ENCODE measurements around the gene NRARP.

Gene NRARP

DNA sequence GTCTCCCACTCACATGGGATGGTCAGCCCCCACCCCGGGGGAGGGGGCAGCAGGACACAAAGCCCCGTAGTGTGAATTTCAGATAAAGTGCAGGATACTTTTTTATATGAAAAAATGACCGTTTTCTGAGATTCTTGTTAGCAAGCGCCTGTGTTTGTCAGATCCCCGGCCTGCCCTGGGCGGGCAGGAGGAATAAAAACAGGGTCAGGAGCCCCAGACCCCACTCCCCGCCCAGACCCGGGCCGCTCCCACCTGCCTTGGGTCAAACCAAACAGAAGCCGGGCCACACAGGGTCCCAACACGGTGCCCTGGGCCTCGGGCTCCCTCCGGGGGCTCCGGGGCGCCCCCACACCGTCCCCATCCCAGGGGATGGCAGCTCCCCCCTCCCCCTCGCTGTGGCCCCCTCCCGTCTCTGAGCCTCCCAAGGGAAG is 13.5 kb upstream of the NRARP start:
- peak; percentile 21 for DNase-seq (ENCODE audit: insufficient read length, low spot score)
- TF ChIP-seq, protein P1, sequence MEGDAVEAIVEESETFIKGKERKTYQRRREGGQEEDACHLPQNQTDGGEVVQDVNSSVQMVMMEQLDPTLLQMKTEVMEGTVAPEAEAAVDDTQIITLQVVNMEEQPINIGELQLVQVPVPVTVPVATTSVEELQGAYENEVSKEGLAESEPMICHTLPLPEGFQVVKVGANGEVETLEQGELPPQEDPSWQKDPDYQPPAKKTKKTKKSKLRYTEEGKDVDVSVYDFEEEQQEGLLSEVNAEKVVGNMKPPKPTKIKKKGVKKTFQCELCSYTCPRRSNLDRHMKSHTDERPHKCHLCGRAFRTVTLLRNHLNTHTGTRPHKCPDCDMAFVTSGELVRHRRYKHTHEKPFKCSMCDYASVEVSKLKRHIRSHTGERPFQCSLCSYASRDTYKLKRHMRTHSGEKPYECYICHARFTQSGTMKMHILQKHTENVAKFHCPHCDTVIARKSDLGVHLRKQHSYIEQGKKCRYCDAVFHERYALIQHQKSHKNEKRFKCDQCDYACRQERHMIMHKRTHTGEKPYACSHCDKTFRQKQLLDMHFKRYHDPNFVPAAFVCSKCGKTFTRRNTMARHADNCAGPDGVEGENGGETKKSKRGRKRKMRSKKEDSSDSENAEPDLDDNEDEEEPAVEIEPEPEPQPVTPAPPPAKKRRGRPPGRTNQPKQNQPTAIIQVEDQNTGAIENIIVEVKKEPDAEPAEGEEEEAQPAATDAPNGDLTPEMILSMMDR (IDR thresholded peaks at IDR 0.05; ENCODE audit: insufficient read depth, missing control alignments), result no peak
- no peak for FAIRE-seq

DNA sequence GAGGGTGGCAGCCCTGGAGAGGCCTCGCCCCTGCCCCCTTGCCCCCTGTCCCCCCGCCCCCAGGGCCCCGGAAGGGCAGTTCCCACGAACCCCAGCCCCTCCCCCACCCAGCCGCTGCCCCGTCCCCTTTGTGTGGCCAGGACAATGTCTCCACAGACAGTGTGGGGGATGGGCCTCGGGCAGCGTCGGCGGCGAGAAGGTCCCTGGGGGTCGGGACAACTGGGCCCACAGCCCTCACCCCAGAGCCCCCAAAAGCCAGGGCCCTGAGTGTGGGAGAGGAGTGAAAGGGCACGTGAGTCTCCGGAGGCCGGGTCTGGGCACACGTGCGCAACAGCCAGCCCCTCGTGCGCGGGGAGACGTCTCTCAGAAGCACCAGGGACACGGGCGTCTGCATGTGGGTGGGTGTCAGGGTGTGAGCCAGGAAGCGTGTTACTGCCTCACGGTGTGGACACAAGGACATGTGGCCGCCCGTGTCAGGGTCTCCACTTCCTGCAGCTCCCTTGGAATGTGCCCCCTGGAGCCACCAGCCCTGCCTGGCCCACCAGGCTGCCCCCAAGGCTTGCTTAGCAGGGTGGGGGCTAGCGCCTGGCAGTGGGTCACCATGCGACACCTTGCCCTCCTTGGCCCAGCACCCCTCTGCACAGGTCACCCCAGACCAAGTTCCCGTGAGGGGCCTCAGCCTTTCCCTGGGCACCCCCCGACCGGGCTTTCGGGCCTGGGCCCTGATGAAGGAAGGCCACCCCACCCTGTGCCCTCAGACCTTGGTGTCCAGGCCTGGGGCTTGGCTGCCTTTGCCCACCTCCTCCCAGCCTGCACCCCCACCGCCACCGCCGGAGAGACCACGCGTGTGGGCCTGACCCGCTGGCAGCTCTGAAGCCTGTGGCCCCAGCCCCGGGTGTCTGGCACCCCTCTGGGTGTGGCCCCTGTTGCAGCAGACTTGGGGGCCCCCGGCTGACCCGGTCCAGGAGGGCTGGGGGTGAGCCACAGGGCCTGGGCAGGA is 12.8 kb upstream of the NRARP start:
- peak; percentile 20 for DNase-seq (ENCODE audit: insufficient read length, low spot score)
- TF ChIP-seq, protein P1 (IDR thresholded peaks at IDR 0.05; ENCODE audit: insufficient read depth, missing control alignments), result no peak
- no peak for FAIRE-seq

DNA sequence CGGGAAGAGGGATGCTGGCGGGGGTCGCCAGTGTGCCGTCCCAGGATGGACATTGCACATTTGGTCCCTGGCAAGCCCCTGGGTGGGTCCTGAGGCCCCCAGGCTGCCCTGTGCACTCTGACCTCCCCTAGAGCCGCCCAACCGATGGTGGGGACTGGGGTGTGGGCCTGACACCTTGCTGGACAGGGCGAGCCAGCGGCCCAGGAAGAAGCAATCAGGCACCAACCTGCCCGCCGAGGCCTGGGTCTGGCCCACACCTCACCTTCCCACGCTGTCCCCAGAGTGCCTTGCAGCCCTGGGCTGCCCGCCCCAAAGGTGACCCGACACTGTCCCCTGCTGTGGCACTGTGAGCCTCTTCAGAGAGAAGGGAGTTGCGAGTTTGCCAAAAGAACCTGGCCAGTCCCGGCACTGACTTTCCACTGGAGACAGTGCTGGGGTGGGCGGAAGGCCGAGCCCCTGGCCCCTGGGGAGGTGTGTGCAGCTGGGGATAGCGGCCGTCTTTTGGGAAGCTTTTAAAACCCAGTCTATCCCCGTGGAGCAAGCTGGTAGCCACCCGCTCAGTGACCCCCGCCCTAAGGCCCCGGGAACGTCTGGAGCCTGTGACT is 12.0 kb upstream of the NRARP start:
- no peak for FAIRE-seq
- TF ChIP-seq, protein P1 (IDR thresholded peaks at IDR 0.05; ENCODE audit: insufficient read depth, missing control alignments), result no peak
- DNase-seq (ENCODE audit: insufficient read length, low spot score), result peak; percentile 26

DNA sequence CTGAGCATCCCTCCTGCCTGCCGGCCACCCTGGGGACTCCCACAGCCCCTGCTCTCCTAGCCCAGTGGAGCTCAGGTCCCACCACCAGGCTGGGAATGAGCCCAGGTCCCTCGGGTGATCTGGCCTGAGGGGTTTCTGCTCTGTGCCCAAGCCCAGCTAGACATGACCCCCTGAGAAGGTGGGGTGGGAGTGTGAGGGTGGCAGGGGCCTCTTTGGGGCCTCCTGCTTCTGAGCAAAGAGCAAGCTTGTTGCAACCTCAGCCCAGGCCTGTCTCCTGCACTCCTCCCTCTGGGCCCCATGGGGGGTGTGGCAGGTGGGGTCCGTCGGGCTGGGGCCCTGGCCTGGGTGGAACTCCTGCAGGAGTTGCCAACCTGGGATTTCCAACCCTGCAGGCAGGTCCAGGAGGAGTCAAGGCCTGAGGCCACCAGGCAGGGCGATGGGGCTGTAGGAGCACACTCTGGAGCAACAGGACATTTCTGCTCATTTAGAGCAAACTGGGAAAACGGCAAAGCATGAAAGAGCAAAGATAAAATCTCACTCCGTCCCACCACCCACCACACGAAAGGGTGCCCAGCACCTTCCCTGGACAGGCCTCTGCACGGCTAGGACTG is 11.4 kb upstream of the NRARP start:
- DNase-seq (ENCODE audit: insufficient read length, low spot score) (peak; percentile 25), FAIRE-seq (no peak)
- TF ChIP-seq, protein P1 (IDR thresholded peaks at IDR 0.05; ENCODE audit: insufficient read depth, missing control alignments), result no peak

DNA sequence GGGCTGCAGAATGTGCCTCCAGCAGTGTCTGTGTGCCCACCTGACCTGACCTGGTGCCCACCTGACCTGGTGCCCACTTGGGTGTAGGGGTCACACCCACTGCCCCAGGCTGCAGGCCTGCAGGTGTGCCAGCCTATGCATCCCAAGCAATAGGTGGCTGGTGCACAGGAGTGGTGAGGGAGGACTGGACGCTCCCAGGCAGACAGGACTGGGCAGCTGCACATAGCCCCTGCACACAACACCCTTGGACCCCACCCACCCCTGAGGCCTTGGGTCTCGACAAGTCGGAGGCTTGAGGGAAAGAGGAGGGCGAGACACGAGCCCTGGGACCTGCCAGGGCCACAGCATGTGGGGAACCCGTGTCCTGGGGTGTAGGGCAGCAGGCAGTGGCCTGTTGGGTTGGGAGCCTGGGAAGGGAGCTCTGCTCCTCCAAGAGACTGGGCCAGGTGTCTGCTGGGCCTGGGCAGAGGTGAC is 10.8 kb upstream of the NRARP start:
- TF ChIP-seq, protein P1 (IDR thresholded peaks at IDR 0.05; ENCODE audit: insufficient read depth, missing control alignments), result no peak
- DNase-seq (ENCODE audit: insufficient read length, low spot score) (peak; percentile 23), FAIRE-seq (no peak)

DNA sequence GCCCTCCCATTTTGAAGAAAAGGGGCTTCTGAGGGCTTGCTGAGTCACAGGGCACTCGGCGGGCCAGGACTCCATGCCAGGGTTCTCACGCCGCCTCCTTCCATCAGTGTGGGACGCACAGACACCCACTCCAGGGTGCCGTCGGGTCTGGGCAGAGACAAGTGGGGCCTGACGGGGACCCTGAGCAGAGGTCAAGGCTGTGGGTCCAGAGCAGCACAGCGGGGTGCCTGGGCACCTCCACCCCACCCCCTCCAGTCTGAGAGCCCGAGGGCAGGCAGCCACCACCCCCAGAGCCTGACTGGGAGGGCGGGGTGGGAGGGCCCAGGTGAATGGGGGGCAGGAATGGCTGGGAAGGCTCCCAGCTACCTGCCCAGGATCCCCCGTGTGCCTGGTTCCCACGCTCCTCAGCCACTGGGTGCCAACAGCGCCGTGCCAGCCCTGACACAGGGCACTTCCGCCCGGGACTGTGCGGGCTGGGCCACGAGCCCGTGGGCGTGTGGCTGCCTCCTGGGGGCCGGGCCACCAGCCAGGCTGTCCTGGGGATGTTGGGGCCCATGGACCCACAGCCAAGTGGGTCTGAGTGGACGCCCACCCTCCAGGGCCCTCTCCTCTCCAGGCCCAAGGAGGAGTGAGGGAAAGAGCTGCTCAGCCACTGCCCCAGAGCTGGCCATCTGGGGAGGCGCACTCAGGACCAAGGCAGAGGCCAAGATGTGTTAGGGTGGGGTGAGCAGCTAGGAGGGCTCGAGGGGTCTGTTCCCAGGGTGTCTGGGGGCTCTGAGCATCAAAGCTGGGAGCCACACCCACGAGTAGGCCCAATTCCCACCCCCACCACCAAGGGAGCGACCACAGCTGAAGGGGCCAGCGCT is 10.1 kb upstream of the NRARP start:
- DNase-seq (ENCODE audit: insufficient read length, low spot score) (peak; percentile 20), FAIRE-seq (no peak)
- TF ChIP-seq, protein P1 (IDR thresholded peaks at IDR 0.05; ENCODE audit: insufficient read depth, missing control alignments), result no peak

All from D721Med (cell line).